Measurements from ENCODE around the gene ANKRD65.

ANKRD65 gene

GRCh38 chr1:1393014-1393413 lies 28.1 kb downstream of the ANKRD65 start:
- DNase-seq: no peak
- H3K27ac ChIP-seq: no peak overlapping the region
- H3K9me3 ChIP-seq (ENCODE audit: severe bottlenecking): no peaks in the 10 kb centered on the region
- H3K36me3 ChIP-seq: peaks cover 95% of the 10 kb centered on the region
- H3K27me3 ChIP-seq (ENCODE audit: insufficient read depth, low read depth, severe bottlenecking): no peaks in the 10 kb centered on the region
- TF ChIP-seq CTCF (IDR thresholded peaks at IDR 0.05; ENCODE audit: low read depth, low read length): no peak
- no peak overlapping the region for H3K4me3 ChIP-seq (ENCODE audit: low read depth, low read length)

GRCh38 chr1:1391225-1391624 lies 29.9 kb downstream of the ANKRD65 start:
- Histone ChIP-seq H3K27me3 (ENCODE audit: insufficient read depth, low read depth, severe bottlenecking) (no peaks in the 10 kb centered on the region), H3K9me3 (ENCODE audit: severe bottlenecking) (no peaks in the 10 kb centered on the region), H3K4me3 (ENCODE audit: low read depth, low read length) (no peak overlapping the region), H3K36me3 (peaks cover 98% of the 10 kb centered on the region), H3K27ac (no peak overlapping the region)
- no peak for DNase-seq
- TF ChIP-seq CTCF (IDR thresholded peaks at IDR 0.05; ENCODE audit: low read depth, low read length): no peak

GRCh38 chr1:1390675-1391074 lies 30.4 kb downstream of the ANKRD65 start:
- H3K4me3 ChIP-seq (ENCODE audit: low read depth, low read length): no peak overlapping the region
- H3K36me3 ChIP-seq: peaks cover 98% of the 10 kb centered on the region
- no peak overlapping the region for H3K27ac ChIP-seq
- H3K9me3 ChIP-seq (ENCODE audit: severe bottlenecking): no peaks in the 10 kb centered on the region
- TF ChIP-seq CTCF (IDR thresholded peaks at IDR 0.05; ENCODE audit: low read depth, low read length): no peak
- no peaks in the 10 kb centered on the region for H3K27me3 ChIP-seq (ENCODE audit: insufficient read depth, low read depth, severe bottlenecking)
- no peak for DNase-seq

DNA sequence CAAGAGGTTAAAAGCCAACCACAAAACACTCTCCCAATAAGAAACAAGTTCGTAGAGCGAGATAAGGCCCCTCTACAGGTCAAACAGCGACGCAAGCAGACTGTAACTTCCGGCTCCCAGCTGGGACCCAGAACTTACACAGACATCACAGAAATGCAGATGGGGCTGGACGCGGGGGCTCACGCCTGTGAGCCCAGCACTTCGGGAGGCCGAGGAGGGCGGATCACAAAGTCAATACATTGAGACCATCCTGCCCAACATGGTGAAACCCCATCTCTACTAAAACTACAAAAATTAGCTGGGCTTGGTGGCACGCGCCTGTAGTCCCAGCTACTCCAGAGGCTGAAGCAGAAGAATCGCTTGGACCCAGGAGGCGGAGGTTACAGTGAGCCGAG lies 33.0 kb downstream of the ANKRD65 start:
- Histone ChIP-seq H3K9me3 (ENCODE audit: severe bottlenecking) (no peaks in the 10 kb centered on the region), H3K27me3 (ENCODE audit: insufficient read depth, low read depth, severe bottlenecking) (no peaks in the 10 kb centered on the region), H3K27ac (no peak overlapping the region), H3K36me3 (peaks cover 84% of the 10 kb centered on the region), H3K4me3 (ENCODE audit: low read depth, low read length) (no peak overlapping the region)
- TF ChIP-seq CTCF (IDR thresholded peaks at IDR 0.05; ENCODE audit: low read depth, low read length): no peak
- DNase-seq: no peak

DNA sequence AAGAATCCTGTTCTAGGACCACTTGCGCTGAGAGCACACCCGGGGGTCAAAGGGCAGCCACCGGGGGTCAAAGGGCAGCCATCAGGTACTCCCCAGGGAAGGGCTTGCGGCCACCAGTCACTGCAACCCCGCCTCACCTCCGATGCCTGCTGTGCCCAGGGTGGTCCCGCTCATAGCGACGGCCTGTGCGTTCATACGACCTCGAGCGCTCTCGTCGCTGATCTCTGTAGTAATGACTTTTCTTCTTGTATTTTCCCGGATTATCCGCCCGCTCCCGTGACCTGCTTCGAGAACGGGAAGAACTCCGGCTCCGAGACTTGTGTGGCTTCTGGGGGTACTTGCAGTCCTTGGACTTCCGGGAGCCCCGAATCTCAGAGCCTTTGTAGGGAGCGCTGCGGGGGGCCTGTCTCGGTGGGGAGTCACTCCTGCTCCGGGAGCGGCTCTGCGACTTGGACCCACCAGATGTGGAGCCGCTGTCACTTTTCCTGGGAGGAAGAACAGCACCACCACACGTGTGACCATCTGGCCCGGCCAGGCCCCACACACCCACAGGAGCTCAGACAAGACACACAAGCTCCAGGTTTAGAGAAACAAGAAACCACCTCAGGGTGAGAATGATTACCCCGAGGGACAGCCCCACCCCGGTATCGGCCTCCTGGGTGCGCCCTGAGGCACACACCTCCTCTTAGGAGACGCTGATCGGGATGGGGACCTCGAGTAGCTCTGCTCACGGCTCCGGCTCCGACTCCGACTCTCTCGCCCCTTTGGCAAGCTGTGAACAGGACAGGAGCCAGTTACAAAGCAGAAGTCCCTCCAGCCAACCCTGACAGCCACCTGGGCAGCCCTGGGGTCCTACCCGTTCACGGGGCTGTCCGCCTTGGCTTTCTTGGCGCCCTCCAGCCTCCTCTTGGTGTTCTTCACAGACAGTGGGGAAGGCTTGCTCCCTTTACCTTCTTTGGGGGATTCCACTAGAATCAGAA lies 33.7 kb downstream of the ANKRD65 start:
- peaks cover 77% of the 10 kb centered on the region for H3K36me3 ChIP-seq
- H3K27me3 ChIP-seq (ENCODE audit: insufficient read depth, low read depth, severe bottlenecking): no peaks in the 10 kb centered on the region
- H3K9me3 ChIP-seq (ENCODE audit: severe bottlenecking): no peaks in the 10 kb centered on the region
- DNase-seq: no peak
- TF ChIP-seq CTCF (IDR thresholded peaks at IDR 0.05; ENCODE audit: low read depth, low read length): no peak
- no peak overlapping the region for H3K27ac ChIP-seq
- H3K4me3 ChIP-seq (ENCODE audit: low read depth, low read length): no peak overlapping the region

Data from WERI-Rb-1 (cell line).